ENCODE measurements around the gene DDX43.

DDX43 gene

GRCh38 chr6:73367761-73368355 is 26.8 kb upstream of the DDX43 start:
- no peaks in the 10 kb centered on the region for H3K27me3 ChIP-seq (ENCODE audit: control insufficient read depth, insufficient read depth, low read length)
- no peak overlapping the region for H3K27ac ChIP-seq
- H3K79me2 ChIP-seq: no peaks in the 10 kb centered on the region
- no peak overlapping the region for H2AFZ ChIP-seq
- no peak overlapping the region for H3K9ac ChIP-seq
- TF ChIP-seq, protein P1, sequence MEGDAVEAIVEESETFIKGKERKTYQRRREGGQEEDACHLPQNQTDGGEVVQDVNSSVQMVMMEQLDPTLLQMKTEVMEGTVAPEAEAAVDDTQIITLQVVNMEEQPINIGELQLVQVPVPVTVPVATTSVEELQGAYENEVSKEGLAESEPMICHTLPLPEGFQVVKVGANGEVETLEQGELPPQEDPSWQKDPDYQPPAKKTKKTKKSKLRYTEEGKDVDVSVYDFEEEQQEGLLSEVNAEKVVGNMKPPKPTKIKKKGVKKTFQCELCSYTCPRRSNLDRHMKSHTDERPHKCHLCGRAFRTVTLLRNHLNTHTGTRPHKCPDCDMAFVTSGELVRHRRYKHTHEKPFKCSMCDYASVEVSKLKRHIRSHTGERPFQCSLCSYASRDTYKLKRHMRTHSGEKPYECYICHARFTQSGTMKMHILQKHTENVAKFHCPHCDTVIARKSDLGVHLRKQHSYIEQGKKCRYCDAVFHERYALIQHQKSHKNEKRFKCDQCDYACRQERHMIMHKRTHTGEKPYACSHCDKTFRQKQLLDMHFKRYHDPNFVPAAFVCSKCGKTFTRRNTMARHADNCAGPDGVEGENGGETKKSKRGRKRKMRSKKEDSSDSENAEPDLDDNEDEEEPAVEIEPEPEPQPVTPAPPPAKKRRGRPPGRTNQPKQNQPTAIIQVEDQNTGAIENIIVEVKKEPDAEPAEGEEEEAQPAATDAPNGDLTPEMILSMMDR (IDR thresholded peaks at IDR 0.05): no peak
- peaks cover 4% of the 10 kb centered on the region for H3K9me3 ChIP-seq (ENCODE audit: control insufficient read depth, low read length)
- H3K4me1 ChIP-seq: no peaks in the 10 kb centered on the region
- H3K4me2 ChIP-seq (ENCODE audit: low read length): no peak overlapping the region
- no peaks in the 10 kb centered on the region for H3K36me3 ChIP-seq (ENCODE audit: control insufficient read depth, insufficient read depth, low read length)
- H3K4me3 ChIP-seq (ENCODE audit: low read depth, low read length): no peak overlapping the region

DNA sequence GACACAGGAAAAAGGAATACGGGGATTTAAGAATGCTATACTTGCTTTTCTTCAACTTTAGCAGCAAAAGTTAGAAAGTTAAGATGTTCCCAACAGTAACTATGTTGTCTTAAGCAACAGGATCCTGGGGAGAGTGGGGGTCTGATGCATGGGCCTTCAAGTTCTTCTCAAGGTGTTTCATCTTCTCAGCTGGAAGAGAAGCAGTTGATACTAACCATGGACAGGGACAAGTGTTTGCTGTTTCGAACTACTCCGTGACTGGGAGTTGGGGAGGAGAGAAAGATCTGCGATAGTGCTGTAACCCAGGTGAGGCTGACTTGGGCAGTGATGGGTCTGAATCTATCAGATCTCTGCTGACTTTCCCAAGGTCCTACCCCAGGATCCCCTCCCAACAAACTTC is 26.0 kb upstream of the DDX43 start:
- TF ChIP-seq, protein P1 (IDR thresholded peaks at IDR 0.05): no peak
- Histone ChIP-seq H3K4me3 (ENCODE audit: low read depth, low read length) (no peak overlapping the region), H3K9me3 (ENCODE audit: control insufficient read depth, low read length) (peaks cover 4% of the 10 kb centered on the region), H3K4me1 (no peaks in the 10 kb centered on the region), H2AFZ (no peak overlapping the region), H3K36me3 (ENCODE audit: control insufficient read depth, insufficient read depth, low read length) (no peaks in the 10 kb centered on the region), H3K79me2 (no peaks in the 10 kb centered on the region), H3K4me2 (ENCODE audit: low read length) (no peak overlapping the region), H3K27me3 (ENCODE audit: control insufficient read depth, insufficient read depth, low read length) (no peaks in the 10 kb centered on the region), H3K27ac (no peak overlapping the region), H3K9ac (no peak overlapping the region)

DNA sequence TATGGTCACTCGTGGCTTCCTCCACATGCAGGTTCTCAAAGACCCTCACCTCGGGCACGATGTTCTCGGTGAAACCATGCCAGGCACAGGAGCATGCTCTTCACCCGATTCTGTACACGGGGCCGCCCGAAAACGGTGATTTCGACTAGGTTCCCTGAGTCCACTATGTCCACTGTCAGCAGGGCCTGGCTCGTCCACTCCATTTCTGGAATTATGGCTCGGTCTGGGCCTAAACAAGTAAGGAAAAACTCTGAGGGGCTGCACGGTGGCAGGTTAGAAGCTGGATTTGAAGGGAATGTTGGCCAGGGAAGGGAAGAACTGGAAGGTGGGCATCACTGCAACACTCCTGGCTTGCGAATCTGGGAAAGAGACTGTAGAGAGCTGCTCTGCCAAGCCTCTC is 25.5 kb upstream of the DDX43 start:
- no peak overlapping the region for H3K4me2 ChIP-seq (ENCODE audit: low read length)
- no peaks in the 10 kb centered on the region for H3K79me2 ChIP-seq
- H3K36me3 ChIP-seq (ENCODE audit: control insufficient read depth, insufficient read depth, low read length): no peaks in the 10 kb centered on the region
- H3K9me3 ChIP-seq (ENCODE audit: control insufficient read depth, low read length): peaks cover 4% of the 10 kb centered on the region
- no peak overlapping the region for H2AFZ ChIP-seq
- no peaks in the 10 kb centered on the region for H3K4me1 ChIP-seq
- H3K4me3 ChIP-seq (ENCODE audit: low read depth, low read length): no peak overlapping the region
- H3K27ac ChIP-seq: no peak overlapping the region
- no peak overlapping the region for H3K9ac ChIP-seq
- TF ChIP-seq, protein P1 (IDR thresholded peaks at IDR 0.05): no peak
- no peaks in the 10 kb centered on the region for H3K27me3 ChIP-seq (ENCODE audit: control insufficient read depth, insufficient read depth, low read length)

- H3K27ac ChIP-seq: no peak within 1 kb of the TSS
- no peaks in the 10 kb centered on the region for H3K27me3 ChIP-seq (ENCODE audit: control insufficient read depth, insufficient read depth, low read length)
- H3K36me3 ChIP-seq (ENCODE audit: control insufficient read depth, insufficient read depth, low read length): no peaks in the 10 kb centered on the region
- H2AFZ ChIP-seq: no peak within 1 kb of the TSS
- H3K79me2 ChIP-seq: no peaks in the 10 kb centered on the region
- no peak within 1 kb of the TSS for H3K4me3 ChIP-seq (ENCODE audit: low read depth, low read length)
- H3K4me1 ChIP-seq: no peaks in the 10 kb centered on the region
- H3K9ac ChIP-seq: no peak within 1 kb of the TSS
- peaks cover 4% of the 10 kb centered on the region for H3K9me3 ChIP-seq (ENCODE audit: control insufficient read depth, low read length)
- no peak within 1 kb of the TSS for H3K4me2 ChIP-seq (ENCODE audit: low read length)
- TF ChIP-seq, protein P1 (IDR thresholded peaks at IDR 0.05): no peak
These were observed 25.1 kb upstream of the DDX43 start, which contains the start of gene OOEP for GRCh38 chr6:73369563-73369962. OOEP (minus strand) TSS chr6:73369897; CDS start chr6:73369792, 105 bp downstream.

DNA sequence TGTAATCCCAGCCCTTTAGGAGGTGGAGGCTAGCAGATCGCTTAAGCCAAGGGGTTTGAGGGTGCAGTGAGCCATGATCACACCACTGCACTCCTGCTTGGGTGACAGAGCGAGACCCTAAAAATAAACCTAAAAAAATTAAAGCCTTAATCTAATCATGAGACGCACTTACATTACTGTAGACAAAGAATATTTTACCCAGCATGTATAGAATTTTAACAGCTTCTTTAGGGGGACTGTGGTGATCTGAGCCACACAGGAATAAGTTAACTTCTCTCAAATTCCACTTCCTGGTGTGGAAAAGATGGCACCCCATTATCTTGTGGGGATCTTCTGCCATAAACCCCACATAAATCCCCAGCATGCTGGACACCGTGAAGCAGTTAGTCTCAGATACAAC is 22.6 kb upstream of the DDX43 start:
- H3K79me2 ChIP-seq: no peaks in the 10 kb centered on the region
- H3K9me3 ChIP-seq (ENCODE audit: control insufficient read depth, low read length): peaks cover 4% of the 10 kb centered on the region
- H3K27ac ChIP-seq: no peak overlapping the region
- H3K4me2 ChIP-seq (ENCODE audit: low read length): no peak overlapping the region
- no peaks in the 10 kb centered on the region for H3K27me3 ChIP-seq (ENCODE audit: control insufficient read depth, insufficient read depth, low read length)
- H3K36me3 ChIP-seq (ENCODE audit: control insufficient read depth, insufficient read depth, low read length): no peaks in the 10 kb centered on the region
- no peak overlapping the region for H2AFZ ChIP-seq
- no peak overlapping the region for H3K4me3 ChIP-seq (ENCODE audit: low read depth, low read length)
- TF ChIP-seq, protein P1 (IDR thresholded peaks at IDR 0.05): no peak
- H3K9ac ChIP-seq: no peak overlapping the region
- H3K4me1 ChIP-seq: no peaks in the 10 kb centered on the region
